DOHH2 (cell line): Measurements from ENCODE around the gene SPSB1.

Experiments used
- H3F3A ChIP-seq: fragments of 200-600 bp; sonication (generic), shearing (Covaris generic); 2 replicates; pipeline ENCODE4 v1.6.0; 2016; ENCODE audit warnings: antibody characterized with exemption, mild to moderate bottlenecking; ENCODE audit not compliant: control insufficient read depth, insufficient read depth
- H3K27ac ChIP-seq: fragments of 200-600 bp; sonication (generic); 2 replicates; pipeline ENCODE4 v1.5.1; 2014; ENCODE audit warnings: low read depth, mild to moderate bottlenecking, low read length, moderate library complexity
- H3K27me3 ChIP-seq: fragments of 200-600 bp; sonication (generic); 2 replicates; pipeline ENCODE4 v1.6.1; 2014; ENCODE audit warnings: mild to moderate bottlenecking, low read length, mixed read lengths; ENCODE audit not compliant: control insufficient read depth
- H3K36me3 ChIP-seq: fragments of 200-600 bp; sonication (generic); 2 replicates; pipeline ENCODE4 v1.6.1; 2014; ENCODE audit warnings: mild to moderate bottlenecking, low read length, moderate library complexity, mixed read lengths; ENCODE audit not compliant: control insufficient read depth
- H3K4me1 ChIP-seq: fragments of 200-600 bp; sonication (generic); 2 replicates; pipeline ENCODE4 v1.6.1; 2014; ENCODE audit warnings: mild to moderate bottlenecking, low read length, mixed read lengths; ENCODE audit not compliant: control insufficient read depth
- H3K4me2 ChIP-seq: fragments of 200-600 bp; sonication (generic); 2 replicates; pipeline ENCODE4 v1.6.0; 2014; ENCODE audit warnings: mild to moderate bottlenecking, low read length, moderate library complexity
- H3K4me3 ChIP-seq: fragments of 200-600 bp; sonication (generic); 2 replicates; pipeline ENCODE4 v1.5.1; 2014; ENCODE audit warnings: mild to moderate bottlenecking, low read length, mixed read lengths
- H3K79me2 ChIP-seq: fragments of 200-600 bp; sonication (generic); 2 replicates; pipeline ENCODE4 v1.6.1; 2014; ENCODE audit warnings: mild to moderate bottlenecking, low read length, mixed read lengths; ENCODE audit not compliant: control insufficient read depth
- H3K9me2 ChIP-seq: fragments of 200-600 bp; sonication (generic); replicated peaks from 2 replicates; pipeline ENCODE4 v1.6.1; 2014; ENCODE audit warnings: mild to moderate bottlenecking, low read length, mixed read lengths; ENCODE audit not compliant: control insufficient read depth
- H3K9me3 ChIP-seq: fragments of 200-600 bp; sonication (generic); 2 replicates; pipeline ENCODE4 v1.6.1; 2014; ENCODE audit warnings: antibody characterized with exemption, low read length, mixed read lengths; ENCODE audit not compliant: control insufficient read depth, insufficient read depth
- H4K20me1 ChIP-seq: fragments of 200-600 bp; sonication (generic); 2 replicates; pipeline ENCODE4 v1.6.0; 2014; ENCODE audit warnings: low read depth, mild to moderate bottlenecking, antibody characterized with exemption, low read length, moderate library complexity; ENCODE audit not compliant: control insufficient read depth, insufficient read depth
- EZH2phosphoT487 ChIP-seq: fragments of 200-600 bp; sonication (generic); IDR thresholded peaks from 2 replicates; pipeline ENCODE4 v1.6.1; 2017; ENCODE audit warnings: borderline replicate concordance, mild to moderate bottlenecking, antibody characterized with exemption, low read length, moderate library complexity, mixed read lengths
- TF ChIP-seq, protein P1 (sequence below): fragments of 200-600 bp; sonication (generic); IDR thresholded peaks from one replicate; pipeline ENCODE4 v1.5.1; 2014; ENCODE audit warnings: antibody characterized with exemption, mild to moderate bottlenecking, low read depth, low read length; ENCODE audit not compliant: poor library complexity, severe bottlenecking

SPSB1 gene

DNA sequence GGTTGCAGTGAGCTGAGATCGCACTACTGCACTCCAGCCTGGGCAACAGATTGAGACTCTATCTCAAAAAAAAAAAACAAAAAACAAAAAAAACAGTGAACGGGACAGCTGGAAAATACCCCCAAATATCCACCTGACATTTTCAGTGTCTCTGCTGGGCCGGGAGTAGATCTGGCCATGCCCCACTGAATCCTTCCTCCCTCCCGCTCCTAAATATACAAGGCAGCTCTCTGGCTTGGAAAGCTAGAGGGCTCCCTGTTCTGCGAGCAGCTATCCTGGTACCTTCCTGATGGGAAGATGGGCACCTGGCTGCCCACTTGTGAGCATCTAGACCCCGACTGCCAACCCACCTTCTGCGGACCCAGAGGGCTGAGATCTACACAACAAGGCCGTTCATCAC is 21.4 kb downstream of the SPSB1 start:
- Histone ChIP-seq H4K20me1 (no peaks in the 10 kb centered on the region; the same call in 1 of the 2 replicates), H3K9me2 (no peaks in the 10 kb centered on the region), H3K9me3 (no peaks in the 10 kb centered on the region), H3K36me3 (no peaks in the 10 kb centered on the region), H3K4me3 (no peak overlapping the region), H3K27ac (no peak overlapping the region), H3F3A (no peaks in the 10 kb centered on the region; the same call in 1 of the 2 replicates), H3K27me3 (no peaks in the 10 kb centered on the region), H3K79me2 (peaks cover 7% of the 10 kb centered on the region), H3K4me2 (no peak overlapping the region), H3K4me1 (peaks cover 18% of the 10 kb centered on the region)
- TF ChIP-seq, protein P1, sequence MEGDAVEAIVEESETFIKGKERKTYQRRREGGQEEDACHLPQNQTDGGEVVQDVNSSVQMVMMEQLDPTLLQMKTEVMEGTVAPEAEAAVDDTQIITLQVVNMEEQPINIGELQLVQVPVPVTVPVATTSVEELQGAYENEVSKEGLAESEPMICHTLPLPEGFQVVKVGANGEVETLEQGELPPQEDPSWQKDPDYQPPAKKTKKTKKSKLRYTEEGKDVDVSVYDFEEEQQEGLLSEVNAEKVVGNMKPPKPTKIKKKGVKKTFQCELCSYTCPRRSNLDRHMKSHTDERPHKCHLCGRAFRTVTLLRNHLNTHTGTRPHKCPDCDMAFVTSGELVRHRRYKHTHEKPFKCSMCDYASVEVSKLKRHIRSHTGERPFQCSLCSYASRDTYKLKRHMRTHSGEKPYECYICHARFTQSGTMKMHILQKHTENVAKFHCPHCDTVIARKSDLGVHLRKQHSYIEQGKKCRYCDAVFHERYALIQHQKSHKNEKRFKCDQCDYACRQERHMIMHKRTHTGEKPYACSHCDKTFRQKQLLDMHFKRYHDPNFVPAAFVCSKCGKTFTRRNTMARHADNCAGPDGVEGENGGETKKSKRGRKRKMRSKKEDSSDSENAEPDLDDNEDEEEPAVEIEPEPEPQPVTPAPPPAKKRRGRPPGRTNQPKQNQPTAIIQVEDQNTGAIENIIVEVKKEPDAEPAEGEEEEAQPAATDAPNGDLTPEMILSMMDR: no peak
- no peak for TF ChIP-seq EZH2phosphoT487

DNA sequence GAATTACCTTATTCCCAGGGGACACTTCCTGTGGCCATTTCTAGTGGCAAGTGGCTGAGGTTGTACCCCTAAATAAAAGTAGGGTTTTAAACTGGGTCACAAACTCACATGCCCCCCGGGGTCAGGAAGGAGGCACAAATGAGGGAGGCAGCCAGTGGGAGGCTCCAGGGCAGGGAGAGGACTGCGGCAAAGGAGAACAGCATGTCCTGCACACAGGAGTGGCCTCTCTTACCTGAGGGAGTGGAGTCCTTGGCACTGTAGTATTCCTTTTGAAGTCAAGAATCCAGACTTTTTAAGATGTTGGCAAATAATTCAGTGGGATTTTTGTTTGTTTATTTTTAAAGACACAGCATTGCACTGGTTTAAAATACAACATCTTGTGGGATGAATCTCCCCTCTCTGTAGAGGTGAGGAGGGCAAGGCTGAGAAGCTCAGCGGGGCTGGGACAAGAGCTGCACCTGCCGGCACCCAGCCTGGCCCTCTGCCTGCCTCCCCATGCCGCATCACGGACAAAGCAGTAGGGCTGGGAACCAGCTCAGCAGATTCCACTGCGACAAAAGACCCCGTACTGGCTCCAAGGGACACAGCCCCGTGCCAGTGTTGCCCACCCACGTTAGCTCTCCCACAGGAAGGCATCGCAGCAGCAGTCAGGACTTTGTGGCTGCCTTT is 22.2 kb downstream of the SPSB1 start:
- Histone ChIP-seq H3K27me3 (no peaks in the 10 kb centered on the region), H3K9me2 (no peaks in the 10 kb centered on the region), H3K36me3 (no peaks in the 10 kb centered on the region), H3K27ac (no peak overlapping the region), H3K4me2 (no peak overlapping the region), H4K20me1 (no peaks in the 10 kb centered on the region; the same call in 1 of the 2 replicates), H3K4me1 (peaks cover 25% of the 10 kb centered on the region), H3K9me3 (no peaks in the 10 kb centered on the region), H3K4me3 (no peak overlapping the region), H3F3A (no peaks in the 10 kb centered on the region; the same call in 1 of the 2 replicates), H3K79me2 (peaks cover 7% of the 10 kb centered on the region)
- TF ChIP-seq, protein P1: no peak

DNA sequence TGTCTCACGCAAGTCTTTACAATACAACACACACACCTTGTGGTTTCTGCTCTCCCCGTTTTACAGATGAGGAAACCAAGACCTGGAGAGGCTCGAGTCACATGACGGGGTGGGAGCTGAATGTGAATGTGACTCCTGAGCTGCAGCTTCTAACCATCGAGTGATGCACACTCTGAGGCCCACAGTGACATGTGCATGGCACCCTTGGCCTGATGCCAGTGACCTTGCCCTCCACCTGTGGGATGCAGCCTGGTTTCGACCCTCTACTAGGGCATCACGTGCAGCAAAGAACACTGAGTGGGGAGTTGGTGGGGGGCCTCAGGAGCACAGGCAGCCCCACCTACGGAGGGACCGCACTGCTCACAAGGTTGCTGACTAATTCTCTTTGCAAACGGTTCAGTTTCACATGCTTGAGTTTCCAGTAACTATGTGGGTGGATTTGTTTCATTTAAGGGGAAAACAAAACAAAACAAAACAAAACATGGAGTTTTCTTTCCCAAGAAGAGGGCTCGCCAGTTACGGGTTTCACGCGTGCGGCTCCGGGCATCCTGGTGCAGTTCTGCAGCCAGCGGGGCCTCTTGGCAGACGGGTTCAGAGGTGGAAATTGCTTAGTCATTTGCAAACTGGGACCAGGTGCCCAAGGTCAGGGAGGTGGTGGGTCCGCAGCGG is 22.9 kb downstream of the SPSB1 start:
- Histone ChIP-seq H3K4me2 (no peak overlapping the region), H3K79me2 (peaks cover 10% of the 10 kb centered on the region), H3K4me1 (peaks cover 32% of the 10 kb centered on the region), H3K36me3 (no peaks in the 10 kb centered on the region), H3K4me3 (no peak overlapping the region), H3K27me3 (no peaks in the 10 kb centered on the region), H3K9me2 (no peaks in the 10 kb centered on the region), H3K9me3 (no peaks in the 10 kb centered on the region), H3F3A (no peaks in the 10 kb centered on the region; the same call in 1 of the 2 replicates), H3K27ac (no peak overlapping the region), H4K20me1 (peaks cover 5% of the 10 kb centered on the region; the same call in 1 of the 2 replicates)
- no peak for TF ChIP-seq EZH2phosphoT487
- TF ChIP-seq, protein P1: no peak
